ENCODE data around the gene CROCC.

GRCh38 chr1:16927711-16928485 lies 6.2 kb downstream of the CROCC start:
- TF ChIP-seq POLR2A (IDR thresholded peaks at IDR 0.05; ENCODE audit: low read length), result no peak
- TF ChIP-seq GATA1 (IDR thresholded peaks at IDR 0.05; ENCODE audit: low read depth, low read length), result no peak

All from erythroblast (primary cell).